GM19395 (cell line): ENCODE data around the gene JMJD8.

Source experiments
- ATAC-seq: cut with Tn5 transposase; IDR thresholded peaks from one replicate; pipeline ENCODE4 v1.9.1; 2021; ENCODE audit warnings: mild to moderate bottlenecking, moderate library complexity; ENCODE audit not compliant: unreplicated experiment

JMJD8 gene

GRCh38 chr16:678209-678857, 5.8 kb downstream of the JMJD8 start:
- ATAC-seq, result no peak

- no peak for ATAC-seq
Observed at GRCh38 chr16:677316-678190, 6.6 kb downstream of the JMJD8 start.

DNA sequence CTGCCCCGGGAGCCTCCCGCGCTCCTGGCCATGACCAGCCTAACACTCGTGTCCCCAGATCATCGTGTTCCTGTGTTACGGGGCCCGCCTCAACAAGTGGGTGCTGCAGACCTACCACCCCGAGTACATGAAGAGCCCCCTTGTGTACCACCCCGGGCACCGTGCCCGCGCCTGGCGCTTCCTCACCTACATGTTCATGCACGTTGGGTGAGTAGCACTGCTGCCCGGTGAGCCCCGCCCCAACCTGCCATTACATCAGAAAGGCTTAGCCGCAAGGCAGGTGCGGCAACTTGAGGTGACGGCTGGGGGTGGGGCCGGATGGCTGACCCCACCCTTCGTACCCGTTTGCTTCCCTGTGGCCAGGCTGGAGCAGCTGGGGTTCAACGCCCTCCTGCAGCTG, 7.2 kb downstream of the JMJD8 start:
- ATAC-seq, result no peak

GRCh38 chr16:676565-676902, 7.6 kb downstream of the JMJD8 start:
- ATAC-seq, result no peak

DNA sequence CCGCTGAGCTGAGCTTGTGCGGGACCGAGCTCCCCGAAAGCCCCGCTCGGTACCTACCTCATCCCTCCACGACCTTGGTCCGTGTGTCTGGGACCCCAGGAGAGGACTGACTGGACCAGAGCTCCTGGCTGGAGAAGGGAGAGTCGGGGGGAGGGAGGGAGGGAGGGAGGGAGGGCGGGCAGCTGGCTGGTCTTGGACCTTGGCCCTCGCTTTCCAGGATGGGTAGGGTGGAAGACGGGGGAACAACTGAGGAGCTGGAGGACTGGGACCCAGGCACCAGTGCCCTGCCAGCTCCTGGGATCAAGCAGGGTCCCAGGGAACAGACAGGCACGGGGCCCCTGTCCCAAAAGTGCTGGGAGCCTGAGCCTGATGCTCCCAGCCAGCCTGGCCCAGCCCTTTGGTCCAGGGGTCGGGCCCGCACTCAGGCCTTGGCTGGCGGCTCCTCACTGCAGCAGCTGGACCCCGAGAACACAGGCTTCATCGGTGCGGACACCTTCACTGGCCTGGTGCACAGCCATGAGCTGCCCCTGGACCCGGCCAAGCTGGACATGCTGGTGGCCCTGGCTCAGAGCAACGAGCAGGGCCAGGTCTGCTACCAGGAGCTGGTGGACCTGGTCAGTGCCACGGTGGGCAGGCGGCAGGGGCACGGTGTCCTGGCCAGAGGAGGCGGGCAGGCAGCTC, 8.1 kb downstream of the JMJD8 start:
- no peak for ATAC-seq

DNA sequence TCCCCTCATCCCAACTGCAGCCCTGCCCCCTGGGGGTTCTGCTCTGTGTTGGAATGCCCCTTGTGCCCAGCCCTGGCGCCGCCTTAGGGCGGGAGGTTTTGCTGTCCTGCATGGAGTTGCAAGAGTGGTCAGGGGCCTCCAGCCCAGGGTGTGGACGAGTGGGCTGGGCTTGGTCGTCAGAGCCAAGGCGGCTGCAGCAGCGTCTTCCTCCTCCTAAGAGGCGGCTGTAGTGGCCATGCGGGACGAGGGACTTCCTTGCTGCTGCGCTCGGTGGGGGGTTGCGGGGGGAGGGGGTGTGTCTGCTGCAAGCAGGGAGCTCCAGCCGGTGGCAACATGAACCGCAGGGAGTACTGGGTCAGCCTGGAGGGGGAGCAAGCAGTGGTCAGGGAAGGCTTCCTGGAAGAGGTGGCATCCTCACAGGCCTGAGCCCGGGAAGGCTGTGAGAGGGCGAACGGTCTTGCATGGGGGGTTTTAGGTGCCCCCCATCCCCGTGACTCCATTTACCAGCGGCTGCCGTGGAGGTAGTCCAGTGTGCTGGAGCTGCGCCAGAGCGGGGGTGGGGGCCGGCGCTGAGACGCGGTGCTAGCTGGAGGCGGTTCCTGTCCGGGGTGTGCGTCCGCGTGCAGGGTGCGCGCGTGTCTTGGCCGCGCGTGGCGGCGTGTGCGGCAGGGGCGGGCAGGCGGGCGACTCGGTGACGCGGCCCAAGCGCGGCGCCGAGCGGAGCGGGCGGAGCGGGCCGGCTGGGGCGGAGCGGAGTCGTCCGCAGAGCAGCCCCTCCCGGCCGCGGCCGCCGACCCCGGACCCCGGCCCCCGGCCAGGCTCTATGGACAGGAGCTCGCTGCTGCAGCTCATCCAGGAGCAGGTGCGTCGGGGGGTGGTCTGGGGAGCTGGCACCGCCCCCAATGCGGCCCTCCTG, 8.9 kb downstream of the JMJD8 start, which contains the start of gene RHBDL1:
RHBDL1 (plus strand) TSS at position 704 of the 916 bp plus-strand sequence; CDS start at position 824, 120 bp downstream.
- no peak for ATAC-seq

DNA sequence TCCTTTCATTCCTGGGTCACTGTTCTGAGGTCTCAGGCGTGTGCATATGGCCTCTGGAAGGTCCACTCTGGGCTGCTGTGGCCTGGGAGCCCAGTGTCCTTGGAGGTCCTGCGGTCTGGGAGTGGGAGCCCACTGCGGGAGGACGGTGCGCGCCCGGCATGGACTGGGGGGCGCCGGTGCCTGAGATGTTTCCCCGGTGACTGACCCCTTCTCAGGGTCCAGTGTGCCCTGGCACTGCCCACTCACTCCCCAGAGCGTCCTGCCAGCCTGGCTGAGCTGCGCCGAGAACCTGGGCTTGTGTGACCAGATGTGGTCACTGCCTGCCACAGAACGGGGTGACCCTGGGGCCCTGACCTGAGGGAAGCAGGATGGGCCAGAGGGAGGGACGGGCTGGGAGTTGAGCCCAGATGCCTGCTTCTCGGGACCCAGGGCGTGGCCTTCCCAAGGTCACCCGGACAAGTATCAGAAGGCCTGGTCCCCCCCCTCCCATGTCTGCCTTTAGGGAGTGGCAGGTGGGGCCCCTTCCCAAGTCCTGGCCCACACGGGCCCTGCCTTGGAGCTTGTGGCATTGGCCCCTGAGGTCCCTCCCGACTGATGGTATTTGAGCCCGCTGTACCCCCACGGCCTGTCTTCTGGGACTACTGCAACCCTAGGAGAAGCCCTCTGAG, 9.8 kb downstream of the JMJD8 start:
- ATAC-seq, result no peak

DNA sequence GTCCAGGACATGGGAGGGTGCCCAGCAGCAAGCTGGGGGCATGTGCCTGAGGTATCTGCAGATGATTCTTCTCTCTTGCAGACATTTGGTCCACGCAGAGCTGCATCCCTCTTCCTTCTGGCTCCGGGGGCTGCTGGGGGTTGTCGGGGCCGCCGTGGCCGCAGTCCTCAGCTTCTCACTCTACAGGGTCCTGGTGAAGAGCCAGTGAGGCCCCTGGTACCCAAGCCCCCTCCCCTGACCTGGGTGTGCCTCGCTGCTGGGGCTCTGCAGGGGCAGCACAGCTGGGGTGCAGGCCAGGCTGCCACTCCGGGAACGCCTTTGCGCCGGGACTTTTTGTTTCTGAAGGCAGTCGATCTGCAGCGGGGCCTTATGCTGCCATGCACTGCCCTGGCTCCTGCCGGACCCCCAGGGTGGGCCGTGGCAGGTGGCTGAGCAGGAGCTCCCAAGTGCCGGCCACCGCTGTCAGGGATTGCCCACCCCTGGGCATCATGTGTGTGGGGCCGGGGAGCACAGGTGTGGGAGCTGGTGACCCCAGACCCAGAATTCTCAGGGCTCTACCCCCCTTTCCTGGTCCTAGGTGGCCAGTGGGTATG, 10.6 kb downstream of the JMJD8 start:
- ATAC-seq, result no peak

GRCh38 chr16:672851-673250, 11.3 kb downstream of the JMJD8 start:
- no peak for ATAC-seq

GRCh38 chr16:672371-672770, 11.8 kb downstream of the JMJD8 start:
- no peak for ATAC-seq

GRCh38 chr16:671353-672131, 12.6 kb downstream of the JMJD8 start:
- ATAC-seq, result no peak

- no peak for ATAC-seq
Observed at GRCh38 chr16:670485-671352, 13.4 kb downstream of the JMJD8 start.

GRCh38 chr16:669666-670065, 14.5 kb downstream of the JMJD8 start:
- ATAC-seq, result no peak

DNA sequence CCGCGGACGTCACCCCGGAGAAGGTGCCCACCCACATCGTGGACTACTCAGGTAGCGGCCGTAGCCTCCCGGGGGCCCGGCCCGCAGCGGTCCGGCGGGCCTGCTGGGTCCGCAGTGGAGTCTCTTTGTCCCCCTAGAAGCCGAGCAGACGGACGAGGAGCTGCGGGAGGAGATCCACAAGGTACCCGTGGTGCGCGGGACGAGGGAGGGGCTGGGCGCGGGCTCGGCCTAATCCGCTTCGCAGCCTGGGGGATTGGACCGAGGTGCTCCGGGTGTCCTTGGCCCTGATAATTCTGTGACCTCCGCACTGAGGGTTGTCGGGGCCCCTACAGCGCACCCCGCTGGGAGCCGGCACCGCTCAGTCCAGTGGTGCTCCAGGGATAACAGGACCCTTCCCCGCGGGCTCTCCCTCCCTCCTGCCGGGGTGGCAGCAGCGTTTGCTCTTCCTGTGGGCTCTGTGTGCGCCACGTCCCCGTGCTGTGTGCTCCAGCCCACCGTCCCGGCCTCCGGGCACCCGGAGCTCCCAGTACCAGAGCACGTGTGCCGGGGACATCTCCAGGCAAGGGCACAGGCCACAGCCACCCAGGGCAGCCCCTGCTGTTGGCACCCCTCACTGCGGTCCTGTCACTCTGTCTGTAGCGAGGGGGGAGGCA, 15.5 kb downstream of the JMJD8 start:
- ATAC-seq, result peak; percentile 3

- ATAC-seq, result peak; percentile 65
Observed at GRCh38 chr16:667780-668518, 16.2 kb downstream of the JMJD8 start, which contains the start of gene RHOT2. Gene RHOT2 (plus strand): TSS chr16:668132. CDS start chr16:668200, 68 bp downstream.

DNA sequence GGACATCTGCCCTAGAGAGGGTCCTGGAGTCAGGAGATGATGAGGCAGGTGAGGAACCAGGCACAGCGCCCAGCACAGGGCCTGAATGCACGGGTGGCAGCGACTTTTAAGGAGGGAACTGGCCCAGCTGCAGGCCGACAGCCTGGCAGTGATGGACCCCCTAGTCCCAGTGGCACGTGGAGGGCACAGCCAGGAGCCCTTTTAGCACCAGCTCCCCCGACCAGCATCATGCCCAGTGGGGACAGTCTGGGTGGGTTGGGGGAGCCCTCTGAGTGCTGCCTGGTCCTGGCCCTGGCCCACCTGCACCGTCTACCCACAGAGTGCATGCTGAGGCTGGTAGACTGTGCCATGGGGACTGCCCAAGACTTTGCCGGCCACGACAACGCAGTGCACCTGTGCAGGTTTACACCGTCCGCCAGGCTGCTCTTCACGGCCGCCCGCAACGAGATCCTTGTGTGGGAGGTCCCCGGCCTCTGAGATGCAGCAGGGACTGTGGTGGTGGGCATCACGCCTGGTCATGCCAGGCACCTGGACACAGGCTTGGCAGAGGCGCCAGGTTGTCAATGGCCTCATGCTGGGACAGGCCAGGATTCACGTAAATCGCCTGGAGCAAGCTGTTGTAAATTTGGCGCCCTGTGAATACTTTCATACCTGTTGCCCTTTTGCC, 16.9 kb downstream of the JMJD8 start:
- no peak for ATAC-seq
